HG03175 (cell line): Measurements from ENCODE around the gene NAA50.

ENCODE experiments used
- ATAC-seq: cut with Tn5 transposase; IDR thresholded peaks from one replicate; pipeline ENCODE4 v1.9.1; 2021; ENCODE audit warnings: mild to moderate bottlenecking, moderate library complexity; ENCODE audit not compliant: unreplicated experiment

NAA50 gene

GRCh38 chr3:113695431-113695785 is 50.6 kb downstream of the NAA50 start:
- no peak for ATAC-seq

- no peak for ATAC-seq
Observed at GRCh38 chr3:113690482-113690881, 55.6 kb downstream of the NAA50 start.

- ATAC-seq, result no peak
Observed at GRCh38 chr3:113685956-113686721, 59.9 kb downstream of the NAA50 start.

GRCh38 chr3:113685124-113685523 is 60.9 kb downstream of the NAA50 start:
- ATAC-seq, result no peak

GRCh38 chr3:113684271-113684819 is 61.7 kb downstream of the NAA50 start:
- ATAC-seq, result no peak

GRCh38 chr3:113678773-113679172 is 67.3 kb downstream of the NAA50 start:
- ATAC-seq, result no peak

- ATAC-seq, result no peak
Observed at GRCh38 chr3:113677737-113678136, 68.3 kb downstream of the NAA50 start.

GRCh38 chr3:113676261-113676660 is 69.8 kb downstream of the NAA50 start:
- ATAC-seq, result no peak

GRCh38 chr3:113673593-113673992 is 72.5 kb downstream of the NAA50 start:
- ATAC-seq, result no peak

GRCh38 chr3:113668015-113668414 is 78.0 kb downstream of the NAA50 start:
- ATAC-seq, result no peak
